Esophagus (tissue), 2 donors: ENCODE measurements around the gene TADA2B. TPM values are rescaled to one million over a fixed set of nuclear protein-coding genes. Genes with fewer than 3 reads are reported as not detected.

Experiments used
- H3K27ac ChIP-seq, 2 donors: one replicate each; pipeline ENCODE4 v1.5.1; 2013; ENCODE audit warnings: low read depth in 2 of 2, mild to moderate bottlenecking in 2 of 2, inconsistent platforms in 1 of 2, low read length in 1 of 2, moderate library complexity in 1 of 2
- H3K27me3 ChIP-seq, 2 donors: one replicate each; pipeline ENCODE4 v1.6.1; 2013; ENCODE audit warnings: low read length in 2 of 2, control low read depth in 1 of 2, mild to moderate bottlenecking in 1 of 2; ENCODE audit not compliant: insufficient read depth in 2 of 2, control insufficient read depth in 1 of 2
- H3K36me3 ChIP-seq, 2 donors: one replicate each; pipeline ENCODE4 v1.6.1; 2013; ENCODE audit warnings: low read length in 1 of 2; ENCODE audit not compliant: control insufficient read depth in 2 of 2, insufficient read depth in 2 of 2
- H3K4me1 ChIP-seq, 2 donors: one replicate each; pipeline ENCODE4 v1.6.1; 2013; ENCODE audit warnings: low read length in 1 of 2; ENCODE audit not compliant: control insufficient read depth in 2 of 2, insufficient read depth in 2 of 2
- H3K4me3 ChIP-seq, 2 donors: one replicate each; pipeline ENCODE4 v1.5.1; 2013; ENCODE audit warnings: low read length in 2 of 2, mild to moderate bottlenecking in 2 of 2, low read depth in 1 of 2, moderate library complexity in 1 of 2
- H3K9me3 ChIP-seq, 2 donors: one replicate each; pipeline ENCODE4 v1.6.1; 2013; ENCODE audit warnings: mild to moderate bottlenecking in 2 of 2, low read depth in 1 of 2, low read length in 1 of 2, moderate library complexity in 1 of 2; ENCODE audit not compliant: control insufficient read depth in 2 of 2, insufficient read depth in 1 of 2
- WGBS, 2 donors: extraction: QIAGEN DNeasy Blood & Tissue Kit; methylation state at CpG; one replicate each; pipeline ENCODE4 v1.1.7; 2013; 5-methylcytosine and 5-hydroxymethylcytosine counted together
- polyA plus RNA-seq, 2 donors: library from polyadenylated mRNA; stranded (reverse); fragments of 200-250 nt; gene quantifications; one replicate each; pipeline ENCODE4 v1.2.3, GENCODE V29; 2013
- donor health status: healthy with polysubstance abuse.
- donor health status: Bipolar disorder and iron deficiency.

Gene TADA2B
- polyA plus RNA-seq, 2 donors = 8.4 to 8.5 TPM

GRCh38 chr4:7023901-7024300, 19.3 kb upstream of the TADA2B start:
- WGBS, 2 donors = 90 to 94% methylated on average over 12 of the region's 12 CpGs
- H3K4me3 ChIP-seq = no peak overlapping the region

GRCh38 chr4:7024336-7024890, 18.8 kb upstream of the TADA2B start:
- Histone ChIP-seq H3K36me3 (peaks cover 6 to 37% of the 10 kb centered on the region in 2 donors), H3K4me1 (no peaks in the 10 kb centered on the region), H3K27ac (no peak overlapping the region), H3K9me3 (no peaks in the 10 kb centered on the region), H3K27me3 (no peaks in the 10 kb centered on the region), H3K4me3 (no peak overlapping the region)
- 91 to 96% methylated on average over 19 of the region's 19 CpGs for WGBS, 2 donors

More at GRCh38 chr4:7023901-7024300, 19.3 kb upstream of the TADA2B start:
- Histone ChIP-seq H3K4me1 (no peaks in the 10 kb centered on the region), H3K9me3 (no peaks in the 10 kb centered on the region), H3K27me3 (no peaks in the 10 kb centered on the region), H3K27ac (no peak overlapping the region), H3K36me3 (peaks cover 6 to 40% of the 10 kb centered on the region in 2 donors)

- no peaks in the 10 kb centered on the region for H3K4me1 ChIP-seq
- no peak overlapping the region for H3K27ac ChIP-seq
- no peak overlapping the region for H3K4me3 ChIP-seq
- H3K36me3 ChIP-seq = peaks cover 7 to 43% of the 10 kb centered on the region in 2 donors
- WGBS, 2 donors = 88 to 89% methylated on average over 28 of the region's 28 CpGs
- H3K27me3 ChIP-seq = no peaks in the 10 kb centered on the region
- H3K9me3 ChIP-seq = no peaks in the 10 kb centered on the region
Measured at GRCh38 chr4:7025040-7025602, 18.1 kb upstream of the TADA2B start.

GRCh38 chr4:7026107-7026506, 17.1 kb upstream of the TADA2B start:
- no peaks in the 10 kb centered on the region for H3K4me1 ChIP-seq
- WGBS, 2 donors = 91 to 95% methylated on average over 9 of the region's 9 CpGs
- no peaks in the 10 kb centered on the region for H3K27me3 ChIP-seq
- no peaks in the 10 kb centered on the region for H3K9me3 ChIP-seq
- no peak overlapping the region for H3K27ac ChIP-seq
- H3K4me3 ChIP-seq = no peak overlapping the region
- H3K36me3 ChIP-seq = peaks cover 14 to 45% of the 10 kb centered on the region in 2 donors

GRCh38 chr4:7027284-7027683, 15.9 kb upstream of the TADA2B start:
- no peaks in the 10 kb centered on the region for H3K9me3 ChIP-seq
- no peaks in the 10 kb centered on the region for H3K27me3 ChIP-seq
- peaks cover 12 to 53% of the 10 kb centered on the region in 2 donors for H3K36me3 ChIP-seq
- no peaks in the 10 kb centered on the region for H3K4me1 ChIP-seq
- 95 to 97% methylated on average over 7 of the region's 7 CpGs for WGBS, 2 donors
- no peak overlapping the region for H3K4me3 ChIP-seq
- H3K27ac ChIP-seq = no peak overlapping the region

- WGBS, 2 donors = 86 to 90% methylated on average over 5 of the region's 5 CpGs
- no peak overlapping the region for H3K27ac ChIP-seq
- no peaks in the 10 kb centered on the region for H3K27me3 ChIP-seq
- H3K36me3 ChIP-seq = peaks cover 11 to 54% of the 10 kb centered on the region in 2 donors
- no peak overlapping the region for H3K4me3 ChIP-seq
- H3K4me1 ChIP-seq = no peaks in the 10 kb centered on the region
- H3K9me3 ChIP-seq = no peaks in the 10 kb centered on the region
Measured at GRCh38 chr4:7027913-7028312, 15.3 kb upstream of the TADA2B start.

GRCh38 chr4:7029212-7029611, 14.0 kb upstream of the TADA2B start:
- H3K4me1 ChIP-seq = peaks cover 0 to 8% of the 10 kb centered on the region in 2 donors
- no peaks in the 10 kb centered on the region for H3K9me3 ChIP-seq
- no peak overlapping the region for H3K27ac ChIP-seq
- H3K4me3 ChIP-seq = no peak overlapping the region
- peaks cover 11 to 53% of the 10 kb centered on the region in 2 donors for H3K36me3 ChIP-seq
- 82 to 83% methylated on average over 12 of the region's 12 CpGs for WGBS, 2 donors
- H3K27me3 ChIP-seq = no peaks in the 10 kb centered on the region

- no peak overlapping the region for H3K27ac ChIP-seq
- H3K4me1 ChIP-seq = peaks cover 0 to 14% of the 10 kb centered on the region in 2 donors
- H3K9me3 ChIP-seq = no peaks in the 10 kb centered on the region
- no peak overlapping the region for H3K4me3 ChIP-seq
- peaks cover 11 to 48% of the 10 kb centered on the region in 2 donors for H3K36me3 ChIP-seq
- no peaks in the 10 kb centered on the region for H3K27me3 ChIP-seq
- WGBS, 2 donors = 94% methylated on average over 10 of the region's 10 CpGs
Measured at GRCh38 chr4:7029921-7030320, 13.3 kb upstream of the TADA2B start.

- H3K27me3 ChIP-seq = no peaks in the 10 kb centered on the region
- H3K9me3 ChIP-seq = no peaks in the 10 kb centered on the region
- no peak overlapping the region for H3K27ac ChIP-seq
- no peak overlapping the region for H3K4me3 ChIP-seq
- 93 to 94% methylated on average over 10 of the region's 10 CpGs for WGBS, 2 donors
- peaks cover 8 to 41% of the 10 kb centered on the region in 2 donors for H3K36me3 ChIP-seq
- peaks cover 0 to 14% of the 10 kb centered on the region in 2 donors for H3K4me1 ChIP-seq
Measured at GRCh38 chr4:7030856-7031255, 12.3 kb upstream of the TADA2B start.
